ENCODE results near the gene POU4F2. TPM values are rescaled to one million over a fixed set of nuclear protein-coding genes. Genes with fewer than 3 reads are reported as not detected.

POU4F2 gene
- total and polyA plus RNA-seq, 7 donors = not detected

DNA sequence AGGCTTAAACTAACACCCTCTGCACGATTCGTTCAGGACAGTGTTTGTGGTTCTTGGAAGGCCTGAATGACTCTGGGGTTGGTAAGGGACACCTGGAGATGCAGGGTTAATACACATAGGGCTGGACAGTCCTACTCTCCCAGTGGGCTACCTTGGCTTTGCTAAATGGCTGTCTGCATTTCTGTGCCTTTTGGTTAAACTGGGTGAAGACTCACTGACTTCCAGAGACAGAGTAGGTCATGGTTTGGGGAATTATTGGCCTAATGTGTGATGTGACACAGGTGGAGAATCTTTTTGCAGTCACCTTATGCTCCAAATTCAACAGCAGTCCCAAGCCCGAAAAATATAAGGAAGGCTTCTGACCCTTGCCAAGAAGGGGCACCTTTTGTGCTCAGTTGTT lies 10.5 kb downstream of the POU4F2 start:
- H3K27me3 ChIP-seq = peaks cover 10 to 99% (median 23%) of the 10 kb centered on the region in 3 donors
- 19 to 26% methylated on average over 3 of the region's 3 CpGs for WGBS, 2 donors
- DNase-seq = no peak
- TF ChIP-seq POLR2AphosphoS5 (IDR thresholded peaks at IDR 0.05) (no peak), EP300 (IDR thresholded peaks at IDR 0.05) (no peak), POLR2A (IDR thresholded peaks at IDR 0.05) (no peak)
- TF ChIP-seq, protein P1, sequence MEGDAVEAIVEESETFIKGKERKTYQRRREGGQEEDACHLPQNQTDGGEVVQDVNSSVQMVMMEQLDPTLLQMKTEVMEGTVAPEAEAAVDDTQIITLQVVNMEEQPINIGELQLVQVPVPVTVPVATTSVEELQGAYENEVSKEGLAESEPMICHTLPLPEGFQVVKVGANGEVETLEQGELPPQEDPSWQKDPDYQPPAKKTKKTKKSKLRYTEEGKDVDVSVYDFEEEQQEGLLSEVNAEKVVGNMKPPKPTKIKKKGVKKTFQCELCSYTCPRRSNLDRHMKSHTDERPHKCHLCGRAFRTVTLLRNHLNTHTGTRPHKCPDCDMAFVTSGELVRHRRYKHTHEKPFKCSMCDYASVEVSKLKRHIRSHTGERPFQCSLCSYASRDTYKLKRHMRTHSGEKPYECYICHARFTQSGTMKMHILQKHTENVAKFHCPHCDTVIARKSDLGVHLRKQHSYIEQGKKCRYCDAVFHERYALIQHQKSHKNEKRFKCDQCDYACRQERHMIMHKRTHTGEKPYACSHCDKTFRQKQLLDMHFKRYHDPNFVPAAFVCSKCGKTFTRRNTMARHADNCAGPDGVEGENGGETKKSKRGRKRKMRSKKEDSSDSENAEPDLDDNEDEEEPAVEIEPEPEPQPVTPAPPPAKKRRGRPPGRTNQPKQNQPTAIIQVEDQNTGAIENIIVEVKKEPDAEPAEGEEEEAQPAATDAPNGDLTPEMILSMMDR (IDR thresholded peaks at IDR 0.05) = no peak
- H3K9me3 ChIP-seq = no peaks in the 10 kb centered on the region
- no peak overlapping the region for H3K27ac ChIP-seq
- H3K36me3 ChIP-seq = no peaks in the 10 kb centered on the region
- no peak overlapping the region for H3K4me3 ChIP-seq
- peaks cover 0 to under 1% (median 0%) of the 10 kb centered on the region in 4 donors for H3K4me1 ChIP-seq
- intact Hi-C loops (cut with DNase I) = no loop called here

DNA sequence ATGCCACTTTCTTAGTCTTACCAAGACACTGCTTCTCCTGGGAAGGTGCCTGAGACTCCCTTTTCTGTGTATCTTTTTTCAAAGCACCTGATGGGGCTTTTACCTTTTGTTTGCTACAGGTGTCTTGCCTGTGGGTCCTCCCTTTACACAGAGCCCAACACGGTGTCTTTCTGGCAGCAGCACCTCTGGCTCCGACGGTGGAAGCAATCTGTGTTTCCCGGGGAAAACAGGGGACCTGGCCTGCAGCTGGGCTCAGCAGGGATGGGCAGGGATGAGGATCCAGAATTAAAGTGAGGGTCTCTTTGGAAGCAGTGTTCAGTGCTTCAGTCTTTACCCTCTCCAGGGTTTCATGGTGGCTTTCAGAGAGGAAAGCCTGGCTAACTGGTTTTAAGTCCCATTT lies 11.3 kb downstream of the POU4F2 start:
- Histone ChIP-seq H3K27ac (no peak overlapping the region), H3K4me3 (no peak overlapping the region), H3K27me3 (peaks cover 14 to 96% (median 26%) of the 10 kb centered on the region in 3 donors), H3K36me3 (no peaks in the 10 kb centered on the region), H3K9me3 (no peaks in the 10 kb centered on the region), H3K4me1 (peaks cover 0 to 8% (median 6%) of the 10 kb centered on the region in 4 donors)
- 6 to 12% methylated on average over 4 of the region's 4 CpGs for WGBS, 2 donors
- no peak for DNase-seq
- intact Hi-C loops (cut with DNase I) = no loop called here
- TF ChIP-seq, protein P1 (IDR thresholded peaks at IDR 0.05) = no peak
- TF ChIP-seq EP300 (IDR thresholded peaks at IDR 0.05) (no peak), POLR2A (IDR thresholded peaks at IDR 0.05) (no peak), POLR2AphosphoS5 (IDR thresholded peaks at IDR 0.05) (no peak)

DNA sequence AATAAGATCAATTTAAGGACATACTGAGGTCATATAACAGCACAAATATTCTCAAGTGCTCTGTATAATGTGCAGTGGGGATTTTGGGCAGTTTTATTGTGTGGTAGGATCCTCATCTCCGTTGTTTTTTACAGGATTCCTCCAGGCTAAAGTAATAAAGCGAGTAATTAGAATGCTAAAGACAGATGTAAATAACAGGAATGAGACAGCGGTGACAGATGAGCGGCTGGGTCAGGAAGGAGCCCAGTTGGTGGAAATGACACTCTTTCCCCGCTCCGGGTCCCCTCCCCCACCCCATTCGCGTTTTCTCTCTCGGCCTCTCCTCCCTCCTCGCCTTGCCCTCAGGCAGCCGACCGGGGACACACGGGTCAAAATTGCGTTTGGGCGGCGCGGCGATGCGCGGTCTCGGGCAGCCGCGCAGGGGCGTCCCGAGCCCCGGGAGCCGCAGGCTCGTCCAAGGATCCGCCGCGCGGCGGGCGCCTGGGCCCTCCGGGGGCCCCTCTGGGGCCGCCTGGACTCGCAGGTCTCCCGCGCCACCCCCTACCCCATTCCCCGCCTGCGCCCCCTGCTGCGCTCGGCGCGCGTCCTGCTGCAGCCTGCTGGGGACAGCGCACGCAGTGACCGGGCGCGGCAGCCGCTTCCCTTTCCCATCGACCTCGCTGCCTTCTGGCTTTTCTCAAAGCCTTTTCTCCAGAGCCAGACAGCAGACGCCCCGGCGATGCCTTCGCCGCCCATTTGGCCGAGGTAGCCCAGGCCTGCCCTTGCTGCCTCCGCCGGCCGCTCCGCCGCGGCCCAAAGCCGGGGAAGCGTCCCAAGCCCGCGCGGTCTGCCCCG lies 16.2 kb downstream of the POU4F2 start:
- Histone ChIP-seq H3K4me1 (peaks cover 0 to 16% (median 9%) of the 10 kb centered on the region in 4 donors), H3K27ac (no peak overlapping the region), H3K4me3 (peak overlapping the region; percentile 19 to 55 (median 46)), H3K36me3 (no peaks in the 10 kb centered on the region), H3K9me3 (no peaks in the 10 kb centered on the region), H3K27me3 (peaks cover 8 to 72% (median 10%) of the 10 kb centered on the region in 3 donors)
- intact Hi-C loops (cut with DNase I) = no loop called here
- 3 to 17% methylated on average over 72 of the region's 72 CpGs for WGBS, 2 donors
- no peak for TF ChIP-seq EP300 (IDR thresholded peaks at IDR 0.05)
- TF ChIP-seq, protein P1 (IDR thresholded peaks at IDR 0.05) = no peak
- TF ChIP-seq POLR2AphosphoS5 (IDR thresholded peaks at IDR 0.05) = no peak
- no peak for TF ChIP-seq POLR2A (IDR thresholded peaks at IDR 0.05)
- no peak for DNase-seq

DNA sequence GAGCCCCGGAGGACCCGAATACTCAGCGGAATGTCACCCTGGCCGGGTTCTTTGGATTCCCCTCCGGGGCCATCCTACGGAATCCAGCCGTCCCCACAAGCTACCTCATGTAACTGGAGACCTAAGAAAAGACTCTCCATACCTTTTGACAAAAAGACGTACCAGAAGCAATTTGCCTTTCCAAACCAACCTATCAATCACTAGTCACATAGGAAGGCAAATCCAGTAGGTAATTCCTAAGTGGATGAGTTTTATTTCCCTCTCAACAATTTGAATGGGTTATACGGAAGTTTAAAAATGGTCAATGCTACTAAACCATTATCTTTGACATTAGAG lies 16.8 kb downstream of the POU4F2 start:
- Histone ChIP-seq H3K36me3 (no peaks in the 10 kb centered on the region), H3K4me1 (peaks cover 0 to 16% (median 9%) of the 10 kb centered on the region in 4 donors), H3K27me3 (peaks cover 8 to 66% (median 10%) of the 10 kb centered on the region in 3 donors), H3K4me3 (peak overlapping the region in 3 of 4 donors; percentile 43 to 55 (median 50)), H3K9me3 (no peaks in the 10 kb centered on the region), H3K27ac (no peak overlapping the region)
- intact Hi-C loops (cut with DNase I) = no loop called here
- WGBS, 2 donors = 7 to 27% methylated on average over 9 of the region's 9 CpGs
- no peak for DNase-seq
- no peak for TF ChIP-seq EP300 (IDR thresholded peaks at IDR 0.05)
- TF ChIP-seq, protein P1 (IDR thresholded peaks at IDR 0.05) = no peak

Measured in sigmoid colon (tissue), 7 donors.